ENCODE measurements around the gene PIGR. TPM values are rescaled to one million over a fixed set of nuclear protein-coding genes. Genes with fewer than 3 reads are reported as not detected.

The PIGR gene
- total RNA-seq, 1 experiment from 2014 or later = not detected

DNA sequence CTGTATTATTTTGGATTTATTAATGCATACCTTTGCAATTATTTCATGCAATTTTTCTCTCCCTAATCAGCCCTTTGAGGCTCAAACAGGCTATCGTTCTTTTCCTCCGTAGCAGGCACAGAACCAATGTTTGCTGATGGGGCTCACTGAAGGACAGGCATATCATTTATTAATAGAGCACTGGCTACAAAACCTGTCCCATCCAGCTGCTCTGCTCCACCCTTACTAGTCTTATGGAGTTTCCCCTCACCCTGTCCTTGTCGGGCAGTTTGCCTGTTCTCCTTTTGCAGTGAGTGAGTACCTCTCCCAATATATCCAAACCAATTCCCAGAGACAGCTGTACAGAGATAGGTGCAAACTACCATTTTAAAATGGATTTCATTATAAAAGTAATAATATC is 40.6 kb upstream of the PIGR start:
- CTCF ChIA-PET = no interaction called here
- Histone ChIP-seq H3K4me3 (ENCODE audit: low read depth, low read length, poor library complexity, severe bottlenecking) (no peak overlapping the region), H3K4me1 (ENCODE audit: insufficient read depth, low read length, poor library complexity, severe bottlenecking) (no peaks in the 10 kb centered on the region), H3K27me3 (replicated peaks; ENCODE audit: insufficient read depth, low read depth, low read length, poor library complexity) (peaks cover 65% of the 10 kb centered on the region), H3K36me3 (ENCODE audit: insufficient read depth, low read length, poor library complexity, severe bottlenecking) (no peaks in the 10 kb centered on the region), H3K27ac (ENCODE audit: low read depth, low read length, poor library complexity, severe bottlenecking) (no peak overlapping the region), H3K9me3 (ENCODE audit: low read depth, low read length, poor library complexity, severe bottlenecking) (no peaks in the 10 kb centered on the region)
- intact Hi-C loops (cut with micrococcal nuclease; ENCODE audit: unreplicated experiment) = loop anchor here (10.0 kb wide), 2 partner anchors 352 to 512 kb away; partner anchors contain the start of genes DYRK3 and IKBKE
- DNase-seq (ENCODE audit: low spot score) = no peak
- no TSS peak for BruUV-seq (replicated peaks)
- POLR2A ChIA-PET (ENCODE audit: low non-redundant PET) = no interaction called here
- TF ChIP-seq EZH2 (IDR thresholded peaks at IDR 0.05; ENCODE audit: borderline replicate concordance, low read depth, low read length, poor library complexity, severe bottlenecking) = no peak
- TF ChIP-seq, protein P1, sequence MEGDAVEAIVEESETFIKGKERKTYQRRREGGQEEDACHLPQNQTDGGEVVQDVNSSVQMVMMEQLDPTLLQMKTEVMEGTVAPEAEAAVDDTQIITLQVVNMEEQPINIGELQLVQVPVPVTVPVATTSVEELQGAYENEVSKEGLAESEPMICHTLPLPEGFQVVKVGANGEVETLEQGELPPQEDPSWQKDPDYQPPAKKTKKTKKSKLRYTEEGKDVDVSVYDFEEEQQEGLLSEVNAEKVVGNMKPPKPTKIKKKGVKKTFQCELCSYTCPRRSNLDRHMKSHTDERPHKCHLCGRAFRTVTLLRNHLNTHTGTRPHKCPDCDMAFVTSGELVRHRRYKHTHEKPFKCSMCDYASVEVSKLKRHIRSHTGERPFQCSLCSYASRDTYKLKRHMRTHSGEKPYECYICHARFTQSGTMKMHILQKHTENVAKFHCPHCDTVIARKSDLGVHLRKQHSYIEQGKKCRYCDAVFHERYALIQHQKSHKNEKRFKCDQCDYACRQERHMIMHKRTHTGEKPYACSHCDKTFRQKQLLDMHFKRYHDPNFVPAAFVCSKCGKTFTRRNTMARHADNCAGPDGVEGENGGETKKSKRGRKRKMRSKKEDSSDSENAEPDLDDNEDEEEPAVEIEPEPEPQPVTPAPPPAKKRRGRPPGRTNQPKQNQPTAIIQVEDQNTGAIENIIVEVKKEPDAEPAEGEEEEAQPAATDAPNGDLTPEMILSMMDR (conservative IDR thresholded peaks at IDR 0.05; ENCODE audit: low read depth, low read length) = no peak

DNA sequence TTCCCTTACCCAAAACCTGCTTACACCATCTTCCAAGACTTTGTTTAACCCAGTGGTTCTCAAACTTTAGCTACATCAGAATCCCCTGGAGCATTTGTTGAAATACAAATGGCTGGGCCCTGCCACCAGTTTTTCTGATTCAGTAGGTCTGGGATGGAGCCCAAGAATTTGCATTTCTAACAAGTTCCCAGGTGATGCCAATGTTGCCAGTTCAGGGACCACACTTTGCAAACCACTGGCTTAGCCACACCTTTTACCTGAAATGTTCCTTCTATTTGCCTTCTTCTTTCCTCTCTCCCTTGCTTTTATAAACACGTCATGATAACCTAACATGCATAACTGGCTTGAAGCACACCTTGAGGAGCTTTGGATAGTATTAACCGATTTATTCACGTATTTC is 40.1 kb upstream of the PIGR start:
- no peak overlapping the region for H3K27ac ChIP-seq (ENCODE audit: low read depth, low read length, poor library complexity, severe bottlenecking)
- no peaks in the 10 kb centered on the region for H3K9me3 ChIP-seq (ENCODE audit: low read depth, low read length, poor library complexity, severe bottlenecking)
- ChIA-PET POLR2A (ENCODE audit: low non-redundant PET) (no interaction called here), CTCF (no interaction called here)
- H3K27me3 ChIP-seq (replicated peaks; ENCODE audit: insufficient read depth, low read depth, low read length, poor library complexity) = peaks cover 65% of the 10 kb centered on the region
- BruUV-seq (replicated peaks) = no TSS peak
- no peak overlapping the region for H3K4me3 ChIP-seq (ENCODE audit: low read depth, low read length, poor library complexity, severe bottlenecking)
- no peaks in the 10 kb centered on the region for H3K36me3 ChIP-seq (ENCODE audit: insufficient read depth, low read length, poor library complexity, severe bottlenecking)
- TF ChIP-seq EZH2 (IDR thresholded peaks at IDR 0.05; ENCODE audit: borderline replicate concordance, low read depth, low read length, poor library complexity, severe bottlenecking) = no peak
- TF ChIP-seq, protein P1 (conservative IDR thresholded peaks at IDR 0.05; ENCODE audit: low read depth, low read length) = no peak
- DNase-seq (ENCODE audit: low spot score) = no peak
- no peaks in the 10 kb centered on the region for H3K4me1 ChIP-seq (ENCODE audit: insufficient read depth, low read length, poor library complexity, severe bottlenecking)
- intact Hi-C loops (cut with micrococcal nuclease; ENCODE audit: unreplicated experiment) = loop anchor here (10.0 kb wide), 2 partner anchors 352 to 512 kb away; partner anchors contain the start of genes DYRK3 and IKBKE

DNA sequence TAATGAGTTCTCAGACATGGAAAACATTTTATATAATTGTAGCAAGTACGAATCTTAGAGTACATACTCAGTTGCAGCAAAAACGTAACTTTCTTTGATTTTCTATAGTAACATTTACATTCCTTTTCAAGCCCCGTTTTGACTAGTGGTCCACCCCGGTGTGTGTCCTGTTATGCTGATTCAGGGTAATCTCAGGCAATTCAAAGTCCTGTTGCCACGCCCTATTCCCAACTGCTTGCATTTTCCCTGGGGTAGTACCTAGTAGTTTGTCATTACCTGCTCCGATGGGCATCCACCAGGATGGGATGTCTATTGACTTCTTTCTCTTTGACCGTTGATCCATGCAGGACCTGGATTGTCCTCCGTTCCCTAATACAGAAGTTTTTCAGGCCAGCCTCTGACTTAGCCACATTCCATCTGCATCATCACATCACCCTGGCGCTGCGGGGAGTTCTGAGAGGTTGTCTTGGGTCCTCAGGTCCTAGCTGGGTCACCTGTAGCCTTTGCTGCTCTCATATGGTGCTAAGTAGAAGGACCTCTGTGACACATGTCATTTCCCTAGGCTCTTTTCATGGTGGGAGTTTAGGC is 39.0 kb upstream of the PIGR start:
- BruUV-seq (replicated peaks) = no TSS peak
- Histone ChIP-seq H3K4me1 (ENCODE audit: insufficient read depth, low read length, poor library complexity, severe bottlenecking) (no peaks in the 10 kb centered on the region), H3K9me3 (ENCODE audit: low read depth, low read length, poor library complexity, severe bottlenecking) (no peaks in the 10 kb centered on the region), H3K27me3 (replicated peaks; ENCODE audit: insufficient read depth, low read depth, low read length, poor library complexity) (peaks cover 65% of the 10 kb centered on the region), H3K27ac (ENCODE audit: low read depth, low read length, poor library complexity, severe bottlenecking) (no peak overlapping the region), H3K4me3 (ENCODE audit: low read depth, low read length, poor library complexity, severe bottlenecking) (no peak overlapping the region), H3K36me3 (ENCODE audit: insufficient read depth, low read length, poor library complexity, severe bottlenecking) (no peaks in the 10 kb centered on the region)
- CTCF ChIA-PET = no interaction called here
- POLR2A ChIA-PET (ENCODE audit: low non-redundant PET) = no interaction called here
- TF ChIP-seq, protein P1 (conservative IDR thresholded peaks at IDR 0.05; ENCODE audit: low read depth, low read length) = no peak
- no peak for TF ChIP-seq EZH2 (IDR thresholded peaks at IDR 0.05; ENCODE audit: borderline replicate concordance, low read depth, low read length, poor library complexity, severe bottlenecking)
- intact Hi-C loops (cut with micrococcal nuclease; ENCODE audit: unreplicated experiment) = loop anchor here (10.0 kb wide), 2 partner anchors 350 to 510 kb away; partner anchors contain the start of genes DYRK3 and IKBKE
- no peak for DNase-seq (ENCODE audit: low spot score)

All from A673 (cell line).